SK-N-SH (cell line): ENCODE data around the gene TRIP10. TPM values are rescaled to one million over a fixed set of nuclear protein-coding genes. Genes with fewer than 3 reads are reported as not detected.

Experiments
- CTCF ChIA-PET: fragments of 300-600, 350-600 bp; formaldehyde crosslinking; extraction: SDS; loops from one replicate; lab custom pipeline; 2021; lab: Yijun Ruan, JAX
- POLR2A ChIA-PET: fragments of 350-600 bp; sonication (Branson Sonifier 250); formaldehyde crosslinking; extraction: SDS; loops from one replicate; lab custom pipeline; 2020; ENCODE audit warnings: antibody characterized with exemption, inconsistent platforms; lab: Yijun Ruan, JAX
- DNase-seq: peaks from one replicate; pipeline ENCODE4 v3.0.0; 2012
- H2AFZ ChIP-seq: fragments of 200-600 bp; sonication (generic); 2 replicates; pipeline ENCODE4 v1.8.1; 2016; ENCODE audit warnings: antibody characterized with exemption, mild to moderate bottlenecking, low read depth
- H3F3A ChIP-seq: fragments of 200-600 bp; sonication (generic); replicated peaks from 2 replicates; pipeline ENCODE3; 2016; ENCODE audit warnings: antibody characterized with exemption, mild to moderate bottlenecking; ENCODE audit not compliant: insufficient read depth
- H3K27ac ChIP-seq, 2 experiments: fragments of 200-500 bp in 1 of 2; fragments of 200-600 bp in 1 of 2; sonication (Bioruptor generic) in 1 of 2; sonication (generic), shearing (Covaris generic) in 1 of 2; 2 replicates each; pipeline versions ENCODE4 v1.5.1 to v1.6.1; 2014 to 2016; ENCODE audit warnings: low read depth in 2 of 2, inconsistent platforms in 1 of 2, low read length in 1 of 2, mild to moderate bottlenecking in 1 of 2, mixed read lengths in 1 of 2
- H3K27me3 ChIP-seq: fragments of 200-600 bp; sonication (generic), shearing (Covaris generic); 2 replicates; pipeline ENCODE4 v1.6.1; 2016; ENCODE audit warnings: mixed run types; ENCODE audit not compliant: insufficient read depth
- H3K36me3 ChIP-seq, 2 experiments: fragments of 200-500 bp in 1 of 2; fragments of 200-600 bp in 1 of 2; sonication (Bioruptor generic) in 1 of 2; sonication (generic) in 1 of 2; replicated peaks in 1 of 2; 2 replicates each; pipeline versions ENCODE3 to v1.5.1; 2014 to 2016; ENCODE audit warnings: low read length in 1 of 2, mild to moderate bottlenecking in 1 of 2; ENCODE audit not compliant: insufficient read depth in 2 of 2, control insufficient read depth in 1 of 2
- H3K4me1 ChIP-seq, 2 experiments: fragments of 200-500 bp in 1 of 2; fragments of 200-600 bp in 1 of 2; sonication (Bioruptor generic) in 1 of 2; sonication (generic), shearing (Covaris generic) in 1 of 2; 2 replicates each; pipeline versions ENCODE4 v1.5.1 to v1.6.1; 2014 to 2016; ENCODE audit warnings: low read depth in 1 of 2, low read length in 1 of 2, mixed run types in 1 of 2; ENCODE audit not compliant: insufficient read depth in 2 of 2, control insufficient read depth in 1 of 2
- H3K4me2 ChIP-seq: fragments of 200-600 bp; sonication (generic), shearing (Covaris generic); 2 replicates; pipeline ENCODE4 v1.6.1; 2017; ENCODE audit warnings: mixed run types
- H3K4me3 ChIP-seq, 2 experiments: fragments of 200-500 bp in 1 of 2; fragments of 200-600 bp in 1 of 2; sonication (Bioruptor generic) in 1 of 2; sonication (generic), shearing (Covaris generic) in 1 of 2; 2 replicates each; pipeline versions ENCODE4 v1.5.1 to v1.8.1; 2014 to 2016; ENCODE audit warnings: low read depth in 2 of 2, inconsistent platforms in 1 of 2, low read length in 1 of 2, mild to moderate bottlenecking in 1 of 2, mixed read lengths in 1 of 2, moderate library complexity in 1 of 2
- H3K79me2 ChIP-seq: fragments of 200-600 bp; sonication (generic); 2 replicates; pipeline ENCODE4 v1.8.1; 2017; ENCODE audit warnings: mild to moderate bottlenecking; ENCODE audit not compliant: insufficient read depth
- H3K9ac ChIP-seq: fragments of 200-600 bp; sonication (generic); 2 replicates; pipeline ENCODE4 v1.6.1; 2017; ENCODE audit warnings: mixed run types
- H3K9me2 ChIP-seq: fragments of 200-600 bp; sonication (generic); 2 replicates; pipeline ENCODE4 v1.6.1; 2017; ENCODE audit warnings: mixed run types
- H3K9me3 ChIP-seq: fragments of 200-600 bp; sonication (generic); 2 replicates; pipeline ENCODE4 v1.6.1; 2017; ENCODE audit warnings: mixed run types, mild to moderate bottlenecking, moderate library complexity
- H4K20me1 ChIP-seq: fragments of 200-600 bp; sonication (generic); 2 replicates; pipeline ENCODE4 v1.6.1; 2017; ENCODE audit warnings: mild to moderate bottlenecking, mixed run types; ENCODE audit not compliant: insufficient read depth
- EP300 ChIP-seq, 2 experiments: IDR thresholded peaks; 2 replicates each; pipeline versions ENCODE4 v1.4.0 to v1.6.1; 2012; ENCODE audit warnings: borderline replicate concordance in 1 of 2, low read depth in 1 of 2, low read length in 1 of 2
- FOXM1 ChIP-seq: IDR thresholded peaks from 2 replicates; pipeline ENCODE4 v1.4.0; 2012; ENCODE audit warnings: low read depth, mild to moderate bottlenecking
- GABPA ChIP-seq: IDR thresholded peaks from 2 replicates; pipeline ENCODE4 v1.4.0; 2012; ENCODE audit warnings: low read depth, mild to moderate bottlenecking
- GATA2 ChIP-seq: sonication (generic); formaldehyde crosslinking; IDR thresholded peaks from 2 replicates; pipeline ENCODE4 v1.5.0; 2020; ENCODE audit warnings: mild to moderate bottlenecking, missing genetic modification reagents
- PBX3 ChIP-seq: IDR thresholded peaks from 2 replicates; pipeline ENCODE4; 2012
- RXRA ChIP-seq: IDR thresholded peaks from 2 replicates; pipeline ENCODE4 v1.4.0; 2012; ENCODE audit warnings: low read depth, mild to moderate bottlenecking, borderline replicate concordance
- ZBTB33 ChIP-seq: IDR thresholded peaks from 2 replicates; pipeline ENCODE4 v1.4.0; 2012; ENCODE audit warnings: low read depth, borderline replicate concordance
- WGBS: methylation state at CpG from one replicate; pipeline ENCODE4 v1.1.6; 2017; ENCODE audit warnings: low lambda C conversion rate; 5-methylcytosine and 5-hydroxymethylcytosine counted together
- polyA plus RNA-seq, 3 experiments: library from polyadenylated mRNA; depleted of rRNA; stranded (reverse); fragments of >200 nt; gene quantifications; 2 replicates each; pipeline ENCODE4 v1.2.3, GENCODE V29; 2012
- TF ChIP-seq, protein P1 (sequence below): IDR thresholded peaks from 2 replicates; pipeline ENCODE4 v1.4.0; 2012; ENCODE audit warnings: low read depth, borderline replicate concordance
- TF ChIP-seq, protein P2 (sequence below): IDR thresholded peaks from 2 replicates; pipeline ENCODE4 v1.4.0; 2012; ENCODE audit warnings: low read depth

Gene TRIP10
- polyA plus RNA-seq, 1 of the 3 experiments (the other 2 are of a cell fraction) = 42.9 TPM

GRCh38 chr19:6740589-6741343 lies 1.3 kb downstream of the TRIP10 start:
- POLR2A ChIA-PET = interaction anchor here (0.5 kb wide), 1 partner anchor 328 kb away, joined by 3 read pairs; no protein-coding TSS in a partner anchor
- peak; percentile 81 for DNase-seq

DNA sequence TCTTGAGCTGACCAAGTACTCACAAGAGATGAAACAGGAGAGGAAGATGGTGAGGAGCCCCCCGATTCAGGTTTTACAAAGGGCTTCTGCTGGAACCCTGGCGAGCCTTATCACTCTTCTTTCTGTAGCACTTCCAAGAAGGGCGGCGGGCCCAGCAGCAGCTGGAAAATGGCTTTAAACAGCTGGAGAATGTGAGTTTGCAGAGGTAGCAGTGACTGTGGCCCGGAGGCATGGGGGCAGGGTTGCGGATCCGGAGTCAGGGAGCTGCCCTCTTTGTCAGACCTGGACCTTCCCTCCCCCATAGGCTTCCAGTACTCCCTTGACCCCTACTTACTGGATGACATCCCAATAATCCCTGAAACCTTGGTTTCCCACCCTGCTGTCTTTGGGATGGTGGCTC lies 3.6 kb downstream of the TRIP10 start:
- Histone ChIP-seq H3K36me3 (peaks cover 12 to 34% of the 10 kb centered on the region in 2 experiments), H3K4me1 (peaks cover 12 to 29% of the 10 kb centered on the region in 2 experiments; a peak in 3 of 4 replicates), H2AFZ (no peak overlapping the region), H3K4me3 (no peak overlapping the region), H3K27ac (no peak overlapping the region), H4K20me1 (no peaks in the 10 kb centered on the region), H3K9me3 (no peaks in the 10 kb centered on the region), H3K9me2 (no peaks in the 10 kb centered on the region), H3K79me2 (peaks cover 40% of the 10 kb centered on the region), H3K4me2 (no peak overlapping the region), H3F3A (peaks cover 28% of the 10 kb centered on the region), H3K9ac (no peak overlapping the region), H3K27me3 (no peaks in the 10 kb centered on the region)
- CTCF ChIA-PET = interaction anchor here (0.8 to 2.1 kb wide), 2 partner anchors 10 to 121 kb away, joined by 3 to 6 read pairs; no protein-coding TSS in a partner anchor
- POLR2A ChIA-PET = no interaction called here
- WGBS = 92% methylated on average over 7 of the region's 7 CpGs
- TF ChIP-seq GABPA (no peak), ZBTB33 (no peak), GATA2 (CRISPR knock-in tag) (no peak), EP300 (IDR thresholded peaks at IDR 0.05; ENCODE audit: borderline replicate concordance in 1 of 2, low read depth in 1 of 2, low read length in 1 of 2) (no peak), FOXM1 (no peak), RXRA (no peak)
- TF ChIP-seq, protein P1, sequence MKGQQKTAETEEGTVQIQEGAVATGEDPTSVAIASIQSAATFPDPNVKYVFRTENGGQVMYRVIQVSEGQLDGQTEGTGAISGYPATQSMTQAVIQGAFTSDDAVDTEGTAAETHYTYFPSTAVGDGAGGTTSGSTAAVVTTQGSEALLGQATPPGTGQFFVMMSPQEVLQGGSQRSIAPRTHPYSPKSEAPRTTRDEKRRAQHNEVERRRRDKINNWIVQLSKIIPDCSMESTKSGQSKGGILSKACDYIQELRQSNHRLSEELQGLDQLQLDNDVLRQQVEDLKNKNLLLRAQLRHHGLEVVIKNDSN = no peak
- TF ChIP-seq, protein P2, sequence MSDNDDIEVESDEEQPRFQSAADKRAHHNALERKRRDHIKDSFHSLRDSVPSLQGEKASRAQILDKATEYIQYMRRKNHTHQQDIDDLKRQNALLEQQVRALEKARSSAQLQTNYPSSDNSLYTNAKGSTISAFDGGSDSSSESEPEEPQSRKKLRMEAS = no peak
- DNase-seq = no peak

More at GRCh38 chr19:6740589-6741343, 1.3 kb downstream of the TRIP10 start:
- Histone ChIP-seq H3F3A (peaks cover 38% of the 10 kb centered on the region), H3K36me3 (peaks cover 5 to 13% of the 10 kb centered on the region in 2 experiments), H3K27me3 (no peaks in the 10 kb centered on the region), H4K20me1 (no peaks in the 10 kb centered on the region), H3K79me2 (peaks cover 39% of the 10 kb centered on the region), H3K4me1 (peaks cover 18 to 33% of the 10 kb centered on the region in 2 experiments; a peak in 3 of 4 replicates), H3K4me2 (peak overlapping the region; percentile 99), H2AFZ (peak overlapping the region; percentile 49; the same call in 1 of the 2 replicates), H3K4me3 (peak overlapping the region; percentile 89 to 98), H3K9ac (peak overlapping the region; percentile 79), H3K9me2 (no peaks in the 10 kb centered on the region), H3K9me3 (no peaks in the 10 kb centered on the region), H3K27ac (peak overlapping the region; percentile 14 to 36; a peak in 2 of 4 replicates)
- peak; percentile 45; the same call in 1 of the 2 replicates for TF ChIP-seq GABPA
- no peak for TF ChIP-seq PBX3
- WGBS = 13% methylated on average over 27 of the region's 46 CpGs
- CTCF ChIA-PET = interaction anchor here (0.6 kb wide), 1 partner anchor 125 kb away, joined by 3 read pairs; no protein-coding TSS in a partner anchor
